SU-DHL-6 (cell line): ENCODE measurements around the gene CDKN1B.

Source experiments
- CTCF ChIP-seq: fragments of 200-600 bp; sonication (generic); IDR thresholded peaks from one replicate; pipeline ENCODE4 v1.5.1; 2017; ENCODE audit warnings: antibody characterized with exemption, mild to moderate bottlenecking, low read length, moderate library complexity; ENCODE audit not compliant: insufficient read depth, poor library complexity, severe bottlenecking
- EZH2phosphoT487 ChIP-seq: fragments of 200-600 bp; sonication (generic), shearing (Covaris generic); conservative IDR thresholded peaks from 2 replicates; pipeline ENCODE4 v1.6.1; 2018; ENCODE audit warnings: mild to moderate bottlenecking, antibody characterized with exemption, low read length, moderate library complexity, mixed read lengths

GRCh38 chr12:12684375-12685106 lies 32.6 kb upstream of the CDKN1B start:
- TF ChIP-seq CTCF (no peak), EZH2phosphoT487 (no peak)
